GM12801 (cell line): ENCODE measurements around the gene FLRT2.

ENCODE experiments used
- CTCF ChIP-seq: IDR thresholded peaks from one replicate; pipeline ENCODE4 v1.5.1; 2011; ENCODE audit warnings: control low read depth; ENCODE audit not compliant: insufficient read length; ENCODE audit errors: extremely low read depth

The FLRT2 gene

GRCh38 chr14:85660243-85660922, 130.4 kb downstream of the FLRT2 start:
- TF ChIP-seq CTCF = no peak

GRCh38 chr14:85662096-85662495, 132.2 kb downstream of the FLRT2 start:
- TF ChIP-seq CTCF = no peak

GRCh38 chr14:85663256-85663655, 133.3 kb downstream of the FLRT2 start:
- TF ChIP-seq CTCF = no peak

GRCh38 chr14:85663667-85664066, 133.7 kb downstream of the FLRT2 start:
- no peak for TF ChIP-seq CTCF

- no peak for TF ChIP-seq CTCF
These were observed 146.0 kb downstream of the FLRT2 start for GRCh38 chr14:85675957-85676356.

- no peak for TF ChIP-seq CTCF
These were observed 157.0 kb downstream of the FLRT2 start for GRCh38 chr14:85686908-85687307.

GRCh38 chr14:85687456-85687855, 157.5 kb downstream of the FLRT2 start:
- TF ChIP-seq CTCF = no peak
